ENCODE measurements around the gene ABCC1.
"Not testable (repeated sequence)": the region's sequence is repeated elsewhere in the genome, so short reads cannot be mapped to it uniquely, and the experiment has no call there.

ABCC1 gene

GRCh38 chr16:16095646-16096045 lies 146.2 kb downstream of the ABCC1 start:
- TF ChIP-seq CTCF (IDR thresholded peaks at IDR 0.05; ENCODE audit: low read depth, low read length, missing control alignments) = no peak
- no peak overlapping the region for H3K4me3 ChIP-seq (ENCODE audit: low read depth, low read length)
- DNase-seq (ENCODE audit: low read depth) = no peak

GRCh38 chr16:16096121-16096857 lies 146.9 kb downstream of the ABCC1 start:
- no peak overlapping the region for H3K4me3 ChIP-seq (ENCODE audit: low read depth, low read length)
- TF ChIP-seq CTCF (IDR thresholded peaks at IDR 0.05; ENCODE audit: low read depth, low read length, missing control alignments) = peak; percentile 13
- DNase-seq (ENCODE audit: low read depth) = no peak

- no peak overlapping the region for H3K4me3 ChIP-seq (ENCODE audit: low read depth, low read length)
- TF ChIP-seq CTCF (IDR thresholded peaks at IDR 0.05; ENCODE audit: low read depth, low read length, missing control alignments) = no peak
- DNase-seq (ENCODE audit: low read depth) = no peak
Measured at GRCh38 chr16:16096858-16097213, 147.4 kb downstream of the ABCC1 start.

- TF ChIP-seq CTCF (IDR thresholded peaks at IDR 0.05; ENCODE audit: low read depth, low read length, missing control alignments) = no peak
- DNase-seq (ENCODE audit: low read depth) = no peak
- H3K4me3 ChIP-seq (ENCODE audit: low read depth, low read length) = no peak overlapping the region
Measured at GRCh38 chr16:16099320-16099719, 149.9 kb downstream of the ABCC1 start.

GRCh38 chr16:16100631-16101030 lies 151.2 kb downstream of the ABCC1 start:
- no peak for TF ChIP-seq CTCF (IDR thresholded peaks at IDR 0.05; ENCODE audit: low read depth, low read length, missing control alignments)
- DNase-seq (ENCODE audit: low read depth) = no peak
- H3K4me3 ChIP-seq (ENCODE audit: low read depth, low read length) = no peak overlapping the region

GRCh38 chr16:16101585-16101984 lies 152.2 kb downstream of the ABCC1 start:
- DNase-seq (ENCODE audit: low read depth) = no peak
- no peak for TF ChIP-seq CTCF (IDR thresholded peaks at IDR 0.05; ENCODE audit: low read depth, low read length, missing control alignments)
- no peak overlapping the region for H3K4me3 ChIP-seq (ENCODE audit: low read depth, low read length)

- no peak for TF ChIP-seq CTCF (IDR thresholded peaks at IDR 0.05; ENCODE audit: low read depth, low read length, missing control alignments)
- H3K4me3 ChIP-seq (ENCODE audit: low read depth, low read length) = no peak overlapping the region
- DNase-seq (ENCODE audit: low read depth) = no peak
Measured at GRCh38 chr16:16102738-16103137, 153.3 kb downstream of the ABCC1 start.

- not testable (repeated sequence) for H3K4me3 ChIP-seq (ENCODE audit: low read depth, low read length); DNase-seq (ENCODE audit: low read depth)
Measured at GRCh38 chr16:16104132-16104803, 154.9 kb downstream of the ABCC1 start.

- H3K4me3 ChIP-seq (ENCODE audit: low read depth, low read length); DNase-seq (ENCODE audit: low read depth): not testable (repeated sequence)
Measured at GRCh38 chr16:16104804-16105141, 155.4 kb downstream of the ABCC1 start.
